A549 (cell line): Measurements from ENCODE around the gene RNASE2. TPM values are rescaled to one million over a fixed set of nuclear protein-coding genes. Genes with fewer than 3 reads are reported as not detected.

ENCODE experiments used
- ATAC-seq, 2 experiments: fragments of 200-7000 bp in 1 of 2; fragments of >200 bp in 1 of 2; cut with Nextera tagmentation in 1 of 2; cut with Tn5 transposase in 1 of 2; 3 replicates each; pipeline versions ENCODE4 v1.8.0 to v1.9.1; 2018 to 2020; ENCODE audit warnings: mild to moderate bottlenecking in 1 of 2, moderate library complexity in 1 of 2
- CTCF ChIA-PET: fragments of 300-600 bp; sonication (Branson Sonifier 250); formaldehyde crosslinking; extraction: SDS; loops from one replicate; lab custom pipeline; 2021; ENCODE audit warnings: antibody characterized with exemption, inconsistent platforms; lab: Yijun Ruan, JAX
- POLR2A ChIA-PET: fragments of 350-600 bp; formaldehyde crosslinking; extraction: SDS; loops from one replicate; lab custom pipeline; 2021; ENCODE audit warnings: antibody characterized with exemption, inconsistent platforms; lab: Yijun Ruan, JAX
- DNase-seq, 2 experiments: peaks; one replicate each; pipeline versions ENCODE4 v3.0.0 to v3.0.0-alpha.2; 2011 to 2016; ENCODE audit warnings: low read depth in 1 of 2, low spot score in 1 of 2
- FAIRE-seq: peaks from 2 replicates; lab custom pipeline; 2011; peaks lifted over from hg19 to GRCh38; lab: Jason Lieb, UNC
- H3K27ac ChIP-seq, 2 experiments: fragments of >200 bp; sonication (Bioruptor Twin); formaldehyde crosslinking; 3 replicates each; pipeline ENCODE4 v1.5.1; 2016 to 2017
- H3K4me1 ChIP-seq: fragments of >200 bp; sonication (Bioruptor Twin); formaldehyde crosslinking; 3 replicates; pipeline ENCODE4 v1.6.1; 2016
- H3K4me2 ChIP-seq: fragments of >200 bp; sonication (Bioruptor Twin); formaldehyde crosslinking; 3 replicates; pipeline ENCODE4 v1.6.1; 2016
- H3K4me3 ChIP-seq: fragments of >200 bp; sonication (Bioruptor Twin); formaldehyde crosslinking; 3 replicates; pipeline ENCODE4 v1.5.1; 2016
- H3K9me3 ChIP-seq: fragments of >200 bp; sonication (Bioruptor Twin); formaldehyde crosslinking; 3 replicates; pipeline ENCODE4 v1.6.1; 2016
- CBX2 ChIP-seq: fragments of 200-600 bp; sonication (generic); IDR thresholded peaks from 2 replicates; pipeline ENCODE4 v1.6.1; 2016; ENCODE audit warnings: low read depth, mild to moderate bottlenecking, borderline replicate concordance
- CBX8 ChIP-seq: fragments of 200-600 bp; sonication (generic); IDR thresholded peaks from 2 replicates; pipeline ENCODE4 v1.6.1; 2016
- CHD4 ChIP-seq: fragments of 200-600 bp; sonication (generic); IDR thresholded peaks from 2 replicates; pipeline ENCODE4 v1.6.1; 2016; ENCODE audit warnings: antibody characterized with exemption, mild to moderate bottlenecking, borderline replicate concordance
- EP300 ChIP-seq, 2 experiments: fragments of >200 bp; sonication (Bioruptor Twin); formaldehyde crosslinking; IDR thresholded peaks; 2 replicates in 1 of 2; 3 replicates in 1 of 2; pipeline ENCODE4 v1.6.1; 2016 to 2017
- FOSL2 ChIP-seq, 2 experiments: fragments of 450-650 bp in 1 of 2; fragments of >200 bp in 1 of 2; sonication (Bioruptor Twin) in 1 of 2; formaldehyde crosslinking; IDR thresholded peaks; 2 replicates each; pipeline versions ENCODE4 v1.5.0 to v1.6.1; 2016 to 2020; ENCODE audit warnings: mild to moderate bottlenecking in 1 of 2, moderate library complexity in 1 of 2
- FOXS1 ChIP-seq: fragments of 250-450 bp; sonication (Bioruptor Pico); IDR thresholded peaks from 2 replicates; pipeline ENCODE4 v1.5.0; 2020; ENCODE audit warnings: mild to moderate bottlenecking, moderate library complexity
- HOXA7 ChIP-seq: fragments of 250-450 bp; sonication (Bioruptor Pico); IDR thresholded peaks from 2 replicates; pipeline ENCODE4 v1.5.0; 2020; ENCODE audit warnings: mild to moderate bottlenecking, moderate library complexity
- JUN ChIP-seq, 2 experiments: fragments of >200 bp; sonication (Bioruptor Twin); formaldehyde crosslinking; IDR thresholded peaks; 2 replicates in 1 of 2; 3 replicates in 1 of 2; pipeline ENCODE4 v1.6.1; 2016 to 2017
- MYC ChIP-seq: IDR thresholded peaks from 2 replicates; pipeline ENCODE4 v1.6.1; 2012; ENCODE audit warnings: mild to moderate bottlenecking, inconsistent platforms, low read length, improper control_type of control experiment, borderline replicate concordance
- PHF8 ChIP-seq: fragments of 200-600 bp; sonication (generic); IDR thresholded peaks from 2 replicates; pipeline ENCODE4 v1.6.1; 2016; ENCODE audit warnings: low read depth, mild to moderate bottlenecking, antibody characterized with exemption, moderate library complexity, borderline replicate concordance
- POLR2A ChIP-seq: IDR thresholded peaks from 2 replicates; pipeline ENCODE4 v1.6.1; 2012; ENCODE audit warnings: mild to moderate bottlenecking, low read length
- RARB ChIP-seq: fragments of 250-450 bp; sonication (Bioruptor Pico); IDR thresholded peaks from 2 replicates; pipeline ENCODE4 v1.8.0; 2021; ENCODE audit warnings: mild to moderate bottlenecking, moderate library complexity
- RNF2 ChIP-seq: fragments of 200-600 bp; sonication (generic); IDR thresholded peaks from 2 replicates; pipeline ENCODE4 v1.6.1; 2016; ENCODE audit warnings: low read depth, mild to moderate bottlenecking, antibody characterized with exemption, moderate library complexity, borderline replicate concordance
- TP53 ChIP-seq: fragments of 250-450 bp; sonication (Bioruptor Pico); IDR thresholded peaks from 2 replicates; pipeline ENCODE4 v1.5.0; 2021; ENCODE audit warnings: mild to moderate bottlenecking, moderate library complexity
- ZFP36 ChIP-seq: fragments of 450-650 bp; IDR thresholded peaks from 2 replicates; pipeline ENCODE4 v1.6.1; 2014; ENCODE audit warnings: borderline replicate concordance; ENCODE audit not compliant: partially characterized antibody
- ZSCAN20 ChIP-seq: fragments of 250-450 bp; sonication (Bioruptor Pico); IDR thresholded peaks from 2 replicates; pipeline ENCODE4 v1.8.0; 2022; ENCODE audit warnings: mild to moderate bottlenecking, moderate library complexity
- WGBS: methylation state at CpG from one replicate; pipeline ENCODE4 v1.1.6; 2017; ENCODE audit errors: missing lambda C conversion rate; 5-methylcytosine and 5-hydroxymethylcytosine counted together
- polyA plus RNA-seq, 4 experiments: library from polyadenylated mRNA; depleted of rRNA in 3 of 4; stranded (reverse); fragments of >200 nt; fragmentation: RNase III in 1 of 4; extraction: RNeasy Plus Mini Kit Qiagen cat#74134 plus additional on column Dnase treatment in 1 of 4; gene quantifications; 2 replicates in 3 of 4; 3 replicates in 1 of 4; pipeline ENCODE4 v1.2.3, GENCODE V29; 2011 to 2017
- TF ChIP-seq, protein P1 (sequence below): fragments of >200 bp; sonication (Bioruptor Twin); formaldehyde crosslinking; IDR thresholded peaks from 3 replicates; pipeline ENCODE4 v1.6.1; 2016
- TF ChIP-seq, protein P2 (sequence below): IDR thresholded peaks from 2 replicates; pipeline ENCODE4 v1.6.1; 2012; ENCODE audit warnings: low read depth, borderline replicate concordance
- TF ChIP-seq, protein P3 (sequence below): fragments of >200 bp; sonication (Bioruptor Twin); formaldehyde crosslinking; IDR thresholded peaks from 3 replicates; pipeline ENCODE4 v1.5.1; 2016
- TF ChIP-seq, protein P4 (sequence below): fragments of 250-450 bp; sonication (Bioruptor Pico); IDR thresholded peaks from 2 replicates; pipeline ENCODE4 v1.5.0; 2021; ENCODE audit warnings: mild to moderate bottlenecking, moderate library complexity, borderline replicate concordance

Gene RNASE2
- polyA plus RNA-seq, 2 of the 4 experiments (the other 2 are of a cell fraction): not detected

DNA sequence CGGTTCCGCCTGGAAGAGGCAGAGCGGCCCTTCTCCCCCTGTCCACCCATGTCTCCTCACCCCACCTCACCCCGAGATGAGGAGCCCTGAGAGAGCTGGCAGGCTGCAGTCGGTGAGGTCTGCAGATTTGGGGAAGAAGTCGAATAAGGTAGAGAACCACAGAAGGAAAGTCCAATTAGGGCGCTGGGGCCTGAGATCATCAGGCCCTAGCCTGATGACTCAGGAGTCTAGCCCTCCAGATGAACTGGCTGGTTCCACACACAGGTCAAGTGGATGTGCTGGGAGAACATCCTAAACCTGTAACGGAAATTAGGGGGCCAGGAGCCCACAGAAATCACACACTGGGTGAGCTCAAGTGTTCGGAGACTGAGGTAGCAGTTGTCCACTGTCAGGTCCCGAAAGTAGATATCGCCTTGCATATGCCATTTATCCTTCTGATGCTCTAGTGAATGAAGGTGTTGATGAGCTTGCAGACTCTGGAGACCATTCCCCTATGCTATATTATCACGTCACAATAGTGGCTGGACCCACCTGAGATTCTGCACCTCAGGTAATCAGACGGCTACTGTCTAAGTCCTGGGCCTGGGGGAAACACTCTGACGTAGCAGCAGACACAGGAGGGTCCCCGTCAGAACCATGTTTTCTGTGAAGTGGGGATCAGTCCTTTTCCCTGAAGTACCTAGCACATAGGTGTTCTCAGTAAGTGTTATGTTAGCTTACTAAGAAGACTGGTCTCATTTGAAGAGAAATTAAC is 33.6 kb downstream of the RNASE2 start:
- FAIRE-seq (no peak), DNase-seq (no peak), ATAC-seq (no peak)
- CTCF ChIA-PET: interaction anchor here (0.6 to 17.7 kb wide), 5 partner anchors 16 to 489 kb away, joined by 3 to 186 read pairs (median 7); no protein-coding TSS in a partner anchor
- H3K27ac ChIP-seq: peak overlapping the region; percentile 76 to 91
- POLR2A ChIA-PET: interaction anchor here (0.7 kb wide), 1 partner anchor 28 kb away, joined by 4 read pairs; no protein-coding TSS in a partner anchor
- no peaks in the 10 kb centered on the region for H3K9me3 ChIP-seq
- H3K4me3 ChIP-seq: peak overlapping the region; percentile 69
- TF ChIP-seq CBX8 (no peak), MYC (no peak)
- peak overlapping the region; percentile 74 for H3K4me2 ChIP-seq
- H3K4me1 ChIP-seq: peaks cover 32% of the 10 kb centered on the region
- WGBS: 82% methylated on average over 15 of the region's 15 CpGs

DNA sequence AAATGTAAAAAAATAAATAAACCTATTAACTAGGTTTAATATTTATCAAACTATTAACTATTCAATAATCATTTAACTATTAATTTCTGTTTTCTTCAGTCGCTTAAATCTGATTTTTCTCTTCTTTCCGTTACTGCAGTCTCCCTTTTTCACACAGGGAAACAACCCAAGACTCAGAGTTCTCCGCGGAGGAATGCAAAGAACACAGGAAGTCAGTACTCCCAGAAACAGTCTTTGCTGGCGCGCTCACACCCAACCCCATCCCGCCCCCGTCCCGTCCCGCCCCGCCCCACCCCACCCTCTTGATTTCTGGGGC is 34.1 kb downstream of the RNASE2 start:
- TF ChIP-seq, protein P1, sequence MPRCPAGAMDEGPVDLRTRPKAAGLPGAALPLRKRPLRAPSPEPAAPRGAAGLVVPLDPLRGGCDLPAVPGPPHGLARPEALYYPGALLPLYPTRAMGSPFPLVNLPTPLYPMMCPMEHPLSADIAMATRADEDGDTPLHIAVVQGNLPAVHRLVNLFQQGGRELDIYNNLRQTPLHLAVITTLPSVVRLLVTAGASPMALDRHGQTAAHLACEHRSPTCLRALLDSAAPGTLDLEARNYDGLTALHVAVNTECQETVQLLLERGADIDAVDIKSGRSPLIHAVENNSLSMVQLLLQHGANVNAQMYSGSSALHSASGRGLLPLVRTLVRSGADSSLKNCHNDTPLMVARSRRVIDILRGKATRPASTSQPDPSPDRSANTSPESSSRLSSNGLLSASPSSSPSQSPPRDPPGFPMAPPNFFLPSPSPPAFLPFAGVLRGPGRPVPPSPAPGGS: peak; percentile 58; the same call in 1 of the 3 replicates
- 0 out of 5 replicates have a peak, but pooled peaks of 1 of the 2 experiments have one; percentile 48 for TF ChIP-seq JUN (IDR thresholded peaks at IDR 0.05)
- no peak for TF ChIP-seq RARB (CRISPR knock-in tag)
- no peak for TF ChIP-seq FOXS1
- TF ChIP-seq, protein P2, sequence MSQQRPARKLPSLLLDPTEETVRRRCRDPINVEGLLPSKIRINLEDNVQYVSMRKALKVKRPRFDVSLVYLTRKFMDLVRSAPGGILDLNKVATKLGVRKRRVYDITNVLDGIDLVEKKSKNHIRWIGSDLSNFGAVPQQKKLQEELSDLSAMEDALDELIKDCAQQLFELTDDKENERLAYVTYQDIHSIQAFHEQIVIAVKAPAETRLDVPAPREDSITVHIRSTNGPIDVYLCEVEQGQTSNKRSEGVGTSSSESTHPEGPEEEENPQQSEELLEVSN: 0 out of 2 replicates have a peak, but pooled peaks have one; percentile 8
- no peak for TF ChIP-seq CHD4
- no peak for TF ChIP-seq ZSCAN20 (CRISPR knock-in tag)
- ChIA-PET CTCF (interaction anchor here (0.6 to 17.7 kb wide), 4 partner anchors 16 to 488 kb away, joined by 3 to 186 read pairs (median 7); no protein-coding TSS in a partner anchor), POLR2A (interaction anchor here (0.7 kb wide), 1 partner anchor 28 kb away, joined by 4 read pairs; no protein-coding TSS in a partner anchor)
- no peak for DNase-seq
- FAIRE-seq: no peak
- Histone ChIP-seq H3K27ac (peak overlapping the region; percentile 76 to 91), H3K9me3 (no peaks in the 10 kb centered on the region), H3K4me3 (peak overlapping the region; percentile 69), H3K4me1 (peaks cover 32% of the 10 kb centered on the region), H3K4me2 (peak overlapping the region; percentile 74)
- no peak for ATAC-seq
- WGBS: 2% methylated on average over 6 of the region's 11 CpGs

DNA sequence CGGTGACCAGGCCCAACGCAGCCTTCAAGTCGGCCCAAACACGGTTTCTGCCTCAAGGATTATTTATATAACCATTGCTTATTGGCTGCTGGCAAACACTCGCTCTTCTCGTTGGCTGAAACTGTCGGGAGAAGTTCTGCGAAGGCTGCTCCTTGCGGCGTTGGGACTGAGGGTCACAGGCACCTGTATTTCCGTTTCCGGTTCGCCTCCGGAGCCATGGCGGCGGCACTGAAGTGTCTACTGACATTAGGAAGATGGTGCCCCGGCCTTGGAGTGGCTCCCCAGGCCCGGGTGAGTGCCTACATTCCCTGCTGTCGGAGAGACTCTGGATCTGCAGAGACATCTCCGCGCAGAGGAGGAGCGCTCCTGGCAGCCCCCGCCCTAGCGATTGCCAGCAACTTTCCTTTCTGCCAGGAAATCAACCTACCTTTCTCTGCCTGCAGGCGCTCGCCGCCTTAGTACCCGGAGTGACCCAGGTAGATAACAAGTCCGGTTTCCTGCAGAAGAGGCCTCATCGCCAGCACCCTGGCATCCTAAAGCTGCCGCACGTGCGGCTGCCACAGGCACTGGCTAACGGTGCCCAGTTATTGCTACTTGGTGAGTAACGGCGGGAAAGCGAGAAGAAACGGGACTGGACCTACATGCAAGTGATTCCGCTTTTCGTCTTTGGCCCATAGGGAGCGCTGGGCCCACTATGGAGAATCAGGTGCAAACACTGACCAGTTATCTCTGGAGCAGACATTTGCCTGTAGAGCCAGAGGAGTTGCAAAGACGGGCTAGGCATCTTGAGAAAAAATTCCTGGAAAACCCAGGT is 34.7 kb downstream of the RNASE2 start, which contains the start of gene METTL17:
Gene METTL17 (plus strand): TSS at position 194 of the 814 bp plus-strand sequence. CDS start 23 bp downstream, at position 217.
- ATAC-seq (peak; percentile 98), DNase-seq (peak; percentile 93 to 98), FAIRE-seq (no peak)
- CTCF ChIA-PET: interaction anchor here (1.8 to 17.7 kb wide), 2 partner anchors 15 to 18 kb away, joined by 7 to 186 read pairs; no protein-coding TSS in a partner anchor
- WGBS: under 1% methylated on average over 27 of the region's 42 CpGs
- Histone ChIP-seq H3K4me2 (peak within 1 kb of the TSS; percentile 76), H3K4me1 (peaks cover 32% of the 10 kb centered on the region), H3K4me3 (peak within 1 kb of the TSS; percentile 69), H3K27ac (peak within 1 kb of the TSS; percentile 76 to 91), H3K9me3 (no peaks in the 10 kb centered on the region)
- POLR2A ChIA-PET: interaction anchor here (0.7 kb wide), 1 partner anchor 29 kb away, joined by 4 read pairs; no protein-coding TSS in a partner anchor
- TF ChIP-seq ZFP36 (no peak), HOXA7 (CRISPR knock-in tag) (no peak), RNF2 (no peak), CBX8 (no peak), TP53 (CRISPR knock-in tag) (no peak), PHF8 (peak; percentile 70; the same call in 1 of the 2 replicates), CBX2 (no peak), ZSCAN20 (CRISPR knock-in tag) (no peak), POLR2A (peak; percentile 70), EP300 (IDR thresholded peaks at IDR 0.05) (no peak), FOSL2 (IDR thresholded peaks at IDR 0.05) (no peak), FOSL2 (CRISPR knock-in tag; IDR thresholded peaks at IDR 0.05) (no peak)
- TF ChIP-seq, protein P3, sequence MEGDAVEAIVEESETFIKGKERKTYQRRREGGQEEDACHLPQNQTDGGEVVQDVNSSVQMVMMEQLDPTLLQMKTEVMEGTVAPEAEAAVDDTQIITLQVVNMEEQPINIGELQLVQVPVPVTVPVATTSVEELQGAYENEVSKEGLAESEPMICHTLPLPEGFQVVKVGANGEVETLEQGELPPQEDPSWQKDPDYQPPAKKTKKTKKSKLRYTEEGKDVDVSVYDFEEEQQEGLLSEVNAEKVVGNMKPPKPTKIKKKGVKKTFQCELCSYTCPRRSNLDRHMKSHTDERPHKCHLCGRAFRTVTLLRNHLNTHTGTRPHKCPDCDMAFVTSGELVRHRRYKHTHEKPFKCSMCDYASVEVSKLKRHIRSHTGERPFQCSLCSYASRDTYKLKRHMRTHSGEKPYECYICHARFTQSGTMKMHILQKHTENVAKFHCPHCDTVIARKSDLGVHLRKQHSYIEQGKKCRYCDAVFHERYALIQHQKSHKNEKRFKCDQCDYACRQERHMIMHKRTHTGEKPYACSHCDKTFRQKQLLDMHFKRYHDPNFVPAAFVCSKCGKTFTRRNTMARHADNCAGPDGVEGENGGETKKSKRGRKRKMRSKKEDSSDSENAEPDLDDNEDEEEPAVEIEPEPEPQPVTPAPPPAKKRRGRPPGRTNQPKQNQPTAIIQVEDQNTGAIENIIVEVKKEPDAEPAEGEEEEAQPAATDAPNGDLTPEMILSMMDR: no peak; the same call in 2 of the 3 replicates
- TF ChIP-seq, protein P4, sequence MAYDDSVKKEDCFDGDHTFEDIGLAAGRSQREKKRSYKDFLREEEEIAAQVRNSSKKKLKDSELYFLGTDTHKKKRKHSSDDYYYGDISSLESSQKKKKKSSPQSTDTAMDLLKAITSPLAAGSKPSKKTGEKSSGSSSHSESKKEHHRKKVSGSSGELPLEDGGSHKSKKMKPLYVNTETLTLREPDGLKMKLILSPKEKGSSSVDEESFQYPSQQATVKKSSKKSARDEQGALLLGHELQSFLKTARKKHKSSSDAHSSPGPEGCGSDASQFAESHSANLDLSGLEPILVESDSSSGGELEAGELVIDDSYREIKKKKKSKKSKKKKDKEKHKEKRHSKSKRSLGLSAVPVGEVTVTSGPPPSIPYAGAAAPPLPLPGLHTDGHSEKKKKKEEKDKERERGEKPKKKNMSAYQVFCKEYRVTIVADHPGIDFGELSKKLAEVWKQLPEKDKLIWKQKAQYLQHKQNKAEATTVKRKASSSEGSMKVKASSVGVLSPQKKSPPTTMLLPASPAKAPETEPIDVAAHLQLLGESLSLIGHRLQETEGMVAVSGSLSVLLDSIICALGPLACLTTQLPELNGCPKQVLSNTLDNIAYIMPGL: no peak
- TF ChIP-seq, protein P2: peak; percentile 52; the same call in 1 of the 2 replicates
- TF ChIP-seq, protein P1: 0 out of 3 replicates have a peak, but pooled peaks have one; percentile 68
